GM10266 (cell line): ENCODE measurements around the gene STK24.

ENCODE experiments used
- DNase-seq: peaks from one replicate; pipeline ENCODE4 v3.0.0; 2012; ENCODE audit errors: extremely low spot score
- CTCF ChIP-seq: IDR thresholded peaks from 2 replicates; pipeline ENCODE4 v1.5.1; 2012; ENCODE audit warnings: mild to moderate bottlenecking, low read depth; ENCODE audit not compliant: control insufficient read depth, insufficient read depth; ENCODE audit errors: missing control alignments

The STK24 gene

GRCh38 chr13:98461486-98462240 is 115.2 kb downstream of the STK24 start:
- no peak for DNase-seq
- TF ChIP-seq CTCF, result no peak

- no peak for DNase-seq
- no peak for TF ChIP-seq CTCF
Measured at GRCh38 chr13:98460516-98460915, 116.4 kb downstream of the STK24 start.

DNA sequence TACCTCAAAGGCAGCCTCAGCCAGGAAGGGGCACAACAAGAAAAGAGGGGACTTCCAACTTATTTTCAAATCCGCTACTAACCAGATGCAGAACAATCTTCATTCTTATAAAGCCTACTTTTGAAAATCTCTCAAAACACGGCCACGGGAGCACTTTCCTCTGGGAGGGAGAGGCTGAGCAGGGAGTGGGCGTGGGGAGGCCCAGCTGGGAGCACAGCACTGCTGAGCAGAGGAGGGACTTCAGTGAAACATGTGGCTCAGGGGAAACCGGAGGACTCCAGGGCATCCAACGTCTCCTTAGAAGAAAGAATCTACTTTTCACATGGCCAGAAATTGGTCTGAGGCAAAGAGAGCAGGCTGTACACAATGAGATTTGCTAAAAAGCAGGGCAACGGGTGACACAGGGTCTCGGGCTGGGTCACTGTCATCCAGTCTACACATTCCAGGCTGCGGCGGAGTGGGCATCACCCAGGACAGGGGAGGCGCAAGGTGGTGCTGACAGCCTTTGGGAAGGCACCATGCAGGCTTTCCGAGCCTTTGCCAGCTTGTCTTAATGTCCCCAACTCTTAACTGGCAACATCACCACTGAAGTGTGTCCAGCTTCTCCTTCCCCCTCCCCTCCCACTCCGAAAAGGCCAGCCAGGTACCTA is 117.1 kb downstream of the STK24 start:
- no peak for TF ChIP-seq CTCF
- DNase-seq, result no peak

- DNase-seq, result no peak
- TF ChIP-seq CTCF, result no peak
Measured at GRCh38 chr13:98459171-98459681, 117.7 kb downstream of the STK24 start.

GRCh38 chr13:98458431-98458830 is 118.5 kb downstream of the STK24 start:
- no peak for TF ChIP-seq CTCF
- DNase-seq, result no peak

- no peak for TF ChIP-seq CTCF
Measured at GRCh38 chr13:98457053-98457452, 119.9 kb downstream of the STK24 start.

DNA sequence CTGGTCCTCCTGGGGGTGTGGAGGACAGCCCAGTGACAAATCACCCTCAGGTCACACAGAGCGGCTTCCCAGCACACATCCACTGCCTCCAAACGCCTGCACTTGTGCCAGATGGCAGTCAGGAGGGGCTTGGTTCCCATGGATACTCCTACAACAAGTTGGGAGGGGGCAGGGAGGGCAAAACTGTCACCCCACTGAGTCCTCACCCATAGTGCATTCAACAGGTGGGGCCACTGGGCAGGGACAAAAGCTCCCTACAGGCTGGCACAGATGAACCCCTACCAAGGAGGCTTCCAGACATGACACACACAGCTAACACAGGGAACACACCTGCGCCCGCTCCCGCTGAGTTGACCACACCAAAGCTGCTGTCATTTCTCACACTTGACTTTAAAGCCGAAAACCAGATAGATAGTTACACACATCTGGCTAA is 120.5 kb downstream of the STK24 start:
- no peak for DNase-seq

More at GRCh38 chr13:98457053-98457452, 119.9 kb downstream of the STK24 start:
- DNase-seq, result no peak

More for the DNA sequence above, 120.5 kb downstream of the STK24 start:
- no peak for TF ChIP-seq CTCF
